IMR-90 (cell line): ENCODE data around the gene LAMP5. TPM values are rescaled to one million over a fixed set of nuclear protein-coding genes. Genes with fewer than 3 reads are reported as not detected.

Experiments
- ATAC-seq: fragments of 200-7000 bp; cut with Tn5 transposase; 2 replicates; pipeline ENCODE4 v1.9.1; 2020; ENCODE audit warnings: low read depth, mild to moderate bottlenecking, moderate library complexity
- BruUV-seq: library from RNA; stranded (reverse); fragments of 400-500 nt; replicated peaks from 2 replicates; lab custom pipeline; 2021; lab: Mats Ljungman, UMichigan
- CTCF ChIA-PET: fragments of 300-600 bp; formaldehyde crosslinking; extraction: SDS; loops from one replicate; lab custom pipeline; 2021; ENCODE audit warnings: antibody characterized with exemption; lab: Yijun Ruan, JAX
- POLR2A ChIA-PET: fragments of 300-600 bp; sonication (Branson Sonifier 250); formaldehyde crosslinking; loops from one replicate; lab custom pipeline; 2022; ENCODE audit warnings: antibody characterized with exemption; ENCODE audit not compliant: unreplicated experiment; lab: Charles Lee
- DNase-seq: peaks from one replicate; pipeline ENCODE4 v3.0.0; 2013
- H2AFZ ChIP-seq: replicated peaks from 2 replicates; pipeline ENCODE3; 2013; ENCODE audit warnings: low read length, mild to moderate bottlenecking; ENCODE audit not compliant: poor library complexity
- H2AK5ac ChIP-seq: 2 replicates; pipeline ENCODE4 v1.6.1; 2013; ENCODE audit warnings: low read depth, low read length, inconsistent platforms
- H2AK9ac ChIP-seq: replicated peaks from 2 replicates; pipeline ENCODE3; 2013; ENCODE audit warnings: mild to moderate bottlenecking, low read depth, low read length, moderate library complexity; ENCODE audit not compliant: poor library complexity
- H2BK120ac ChIP-seq: 2 replicates; pipeline ENCODE4 v1.6.1; 2013; ENCODE audit warnings: low read depth, low read length, inconsistent platforms
- H2BK15ac ChIP-seq: 3 replicates; pipeline ENCODE4 v1.6.1; 2013; ENCODE audit warnings: low read depth, low read length, inconsistent platforms
- H2BK20ac ChIP-seq: 2 replicates; pipeline ENCODE4 v1.6.1; 2013; ENCODE audit warnings: low read depth, mild to moderate bottlenecking, inconsistent platforms, low read length, moderate library complexity
- H2BK5ac ChIP-seq: 2 replicates; pipeline ENCODE4 v1.6.1; 2013; ENCODE audit warnings: mild to moderate bottlenecking, low read depth, low read length, inconsistent platforms; ENCODE audit not compliant: poor library complexity, severe bottlenecking
- H3K14ac ChIP-seq: replicated peaks from 2 replicates; pipeline ENCODE4 v1.6.1; 2013; ENCODE audit warnings: low read depth, low read length, inconsistent platforms
- H3K18ac ChIP-seq: 2 replicates; pipeline ENCODE4 v1.6.1; 2013; ENCODE audit warnings: low read depth, low read length, control low read depth
- H3K23ac ChIP-seq: 2 replicates; pipeline ENCODE4 v1.6.1; 2013; ENCODE audit warnings: low read depth, low read length, inconsistent platforms
- H3K27ac ChIP-seq: 2 replicates; pipeline ENCODE4 v1.5.1; 2013; ENCODE audit warnings: mild to moderate bottlenecking, control low read depth, low read length; ENCODE audit not compliant: insufficient read depth
- H3K27me3 ChIP-seq: 2 replicates; pipeline ENCODE4 v1.6.1; 2013; ENCODE audit warnings: low read length; ENCODE audit not compliant: control insufficient read depth, insufficient read depth
- H3K36me3 ChIP-seq: 2 replicates; pipeline ENCODE4 v1.6.1; 2013; ENCODE audit warnings: low read length, mixed read lengths; ENCODE audit not compliant: control insufficient read depth, insufficient read depth
- H3K4ac ChIP-seq: 2 replicates; pipeline ENCODE4 v1.6.1; 2013; ENCODE audit warnings: low read depth, low read length, inconsistent platforms
- H3K4me1 ChIP-seq: 2 replicates; pipeline ENCODE4 v1.6.1; 2013; ENCODE audit warnings: low read length, mixed read lengths; ENCODE audit not compliant: control insufficient read depth, insufficient read depth
- H3K4me2 ChIP-seq: 2 replicates; pipeline ENCODE4 v1.6.1; 2013; ENCODE audit warnings: low read depth, mild to moderate bottlenecking, control low read depth, low read length, moderate library complexity
- H3K4me3 ChIP-seq: 2 replicates; pipeline ENCODE4 v1.5.1; 2013; ENCODE audit warnings: low read depth, mild to moderate bottlenecking, control low read depth, low read length, moderate library complexity; ENCODE audit not compliant: insufficient read depth
- H3K56ac ChIP-seq: 2 replicates; pipeline ENCODE4 v1.6.1; 2013; ENCODE audit warnings: low read length, inconsistent platforms; ENCODE audit not compliant: insufficient read depth; ENCODE audit errors: extremely low read depth
- H3K79me1 ChIP-seq, 2 experiments: 2 replicates each; pipeline ENCODE4 v1.6.1; 2013; ENCODE audit warnings: low read length in 2 of 2, inconsistent platforms in 1 of 2, low read depth in 1 of 2
- H3K9ac ChIP-seq: 2 replicates; pipeline ENCODE4 v1.6.1; 2013; ENCODE audit warnings: low read depth, low read length, control low read depth
- H3K9me1 ChIP-seq: 2 replicates; pipeline ENCODE4 v1.6.1; 2013; ENCODE audit warnings: low read length, inconsistent platforms; ENCODE audit not compliant: insufficient read depth
- H3K9me3 ChIP-seq: 2 replicates; pipeline ENCODE4 v1.6.1; 2013; ENCODE audit warnings: low read length; ENCODE audit not compliant: control insufficient read depth, insufficient read depth
- H4K20me1 ChIP-seq: 2 replicates; pipeline ENCODE4 v1.6.1; 2013; ENCODE audit warnings: low read length, inconsistent platforms; ENCODE audit not compliant: insufficient read depth
- H4K5ac ChIP-seq: 2 replicates; pipeline ENCODE4 v1.6.1; 2013; ENCODE audit warnings: mild to moderate bottlenecking, low read depth, low read length, control low read depth
- H4K8ac ChIP-seq, 2 experiments: 2 replicates each; pipeline ENCODE4 v1.6.1; 2013; ENCODE audit warnings: low read depth in 2 of 2, low read length in 2 of 2, control low read depth in 1 of 2, inconsistent platforms in 1 of 2
- H4K91ac ChIP-seq: 2 replicates; pipeline ENCODE4 v1.6.1; 2013; ENCODE audit warnings: low read depth, low read length, inconsistent platforms; ENCODE audit not compliant: insufficient read depth
- BHLHE40 ChIP-seq: fragments of 150-350 bp; IDR thresholded peaks from 2 replicates; pipeline ENCODE4 v1.6.1; 2016; ENCODE audit warnings: mild to moderate bottlenecking, low read depth, low read length
- CHD1 ChIP-seq: IDR thresholded peaks from 2 replicates; pipeline ENCODE4 v1.6.1; 2012; ENCODE audit warnings: low read depth, low read length, improper control_type of control experiment
- ELK1 ChIP-seq: fragments of 150-350 bp; IDR thresholded peaks from 2 replicates; pipeline ENCODE4 v1.6.1; 2016; ENCODE audit warnings: low read depth, mild to moderate bottlenecking, low read length, moderate library complexity, borderline replicate concordance
- FOS ChIP-seq: fragments of 150-350 bp; IDR thresholded peaks from 2 replicates; pipeline ENCODE4 v1.6.1; 2016; ENCODE audit warnings: low read depth, low read length
- MAZ ChIP-seq: IDR thresholded peaks from 2 replicates; pipeline ENCODE4 v1.6.1; 2012; ENCODE audit warnings: low read depth, mild to moderate bottlenecking, low read length, improper control_type of control experiment, moderate library complexity, borderline replicate concordance
- MXI1 ChIP-seq: IDR thresholded peaks from 2 replicates; pipeline ENCODE4 v1.6.1; 2012; ENCODE audit warnings: low read depth, mild to moderate bottlenecking, low read length, moderate library complexity, borderline replicate concordance
- POLR2A ChIP-seq: IDR thresholded peaks from 2 replicates; pipeline ENCODE4 v1.6.1; 2012; ENCODE audit warnings: mild to moderate bottlenecking, low read depth, low read length
- RAD21 ChIP-seq: IDR thresholded peaks from 2 replicates; pipeline ENCODE4 v1.6.1; 2012; ENCODE audit warnings: low read length, improper control_type of control experiment
- RFX5 ChIP-seq: IDR thresholded peaks from 2 replicates; pipeline ENCODE4 v1.8.0; 2012; ENCODE audit warnings: low read depth, mild to moderate bottlenecking, low read length, moderate library complexity
- SMC3 ChIP-seq: fragments of 150-350 bp; IDR thresholded peaks from 2 replicates; pipeline ENCODE4 v1.6.1; 2016; ENCODE audit warnings: low read depth, mild to moderate bottlenecking, antibody characterized with exemption, low read length, moderate library complexity
- whole genome bisulfite sequencing, 2 experiments: methylation state at CpG; one replicate each; pipeline versions ENCODE4 v1.1.5 to v1.1.7; 2013; ENCODE audit warnings: missing lambda C conversion rate in 2 of 2; ENCODE audit not compliant: insufficient read length in 1 of 2; ENCODE audit errors: extremely low coverage in 2 of 2; 5-methylcytosine and 5-hydroxymethylcytosine counted together
- dilution Hi-C: fragments of 300-500 bp; cut with HindIII; formaldehyde crosslinking; loops from one replicate; pipeline ENCODE4 v1.14.3; 2018; ENCODE audit warnings: low sequenced_read_pairs; ENCODE audit not compliant: unreplicated experiment
- in situ Hi-C: fragments of 300-500 bp; cut with MboI; formaldehyde crosslinking; loops from 3 replicates; pipeline ENCODE4 v1.14.3; 2019; ENCODE audit warnings: low sequenced_read_pairs, inconsistent platforms, mixed read lengths
- intact Hi-C: fragments of 100-400 bp; cut with micrococcal nuclease; formaldehyde crosslinking; loops from 2 replicates; pipeline ENCODE4 v1.10.0; 2022
- polyA plus RNA-seq, 3 experiments: library from polyadenylated mRNA; depleted of rRNA; stranded (reverse); fragments of >200 nt; gene quantifications; 2 replicates each; pipeline ENCODE4 v1.2.3, GENCODE V29; 2012; ENCODE audit warnings: low replicate concordance in 1 of 3
- total RNA-seq: library from RNA; depleted of rRNA; stranded (reverse); fragments of >200 nt; gene quantifications from 2 replicates; pipeline ENCODE4 v1.2.3, GENCODE V29; 2012
- TF ChIP-seq, protein P1 (sequence below): fragments of 150-350 bp; IDR thresholded peaks from 2 replicates; pipeline ENCODE4 v1.6.1; 2017; ENCODE audit warnings: mild to moderate bottlenecking, antibody characterized with exemption, low read length, low read depth

Gene LAMP5
- total and polyA plus RNA-seq, 2 of the 4 experiments (the other 2 are of a cell fraction): not detected

- no CpG with 5 or more reads among the region's 2 CpGs for WGBS, 2 experiments
Measured at GRCh38 chr20:9483131-9483530, 31.3 kb upstream of the LAMP5 start.

More at GRCh38 chr20:9483131-9483530, 31.3 kb upstream of the LAMP5 start:
- ATAC-seq: peak; percentile 51; the same call in 1 of the 2 replicates
- no peak overlapping the region for H3K27ac ChIP-seq
- no peak overlapping the region for H2BK20ac ChIP-seq
- CTCF ChIA-PET: no interaction called here
- no peak overlapping the region for H3K4me3 ChIP-seq
- H2AK9ac ChIP-seq: no peak overlapping the region
- POLR2A ChIA-PET: no interaction called here
- peak; percentile 35 for DNase-seq
- H4K91ac ChIP-seq: no peak overlapping the region
- TF ChIP-seq RFX5 (no peak), RAD21 (no peak), BHLHE40 (no peak), POLR2A (no peak), MXI1 (no peak), FOS (no peak), MAZ (no peak), SMC3 (no peak), ELK1 (no peak), CHD1 (no peak)
- TF ChIP-seq, protein P1, sequence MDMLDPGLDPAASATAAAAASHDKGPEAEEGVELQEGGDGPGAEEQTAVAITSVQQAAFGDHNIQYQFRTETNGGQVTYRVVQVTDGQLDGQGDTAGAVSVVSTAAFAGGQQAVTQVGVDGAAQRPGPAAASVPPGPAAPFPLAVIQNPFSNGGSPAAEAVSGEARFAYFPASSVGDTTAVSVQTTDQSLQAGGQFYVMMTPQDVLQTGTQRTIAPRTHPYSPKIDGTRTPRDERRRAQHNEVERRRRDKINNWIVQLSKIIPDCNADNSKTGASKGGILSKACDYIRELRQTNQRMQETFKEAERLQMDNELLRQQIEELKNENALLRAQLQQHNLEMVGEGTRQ: no peak
- H3K9me3 ChIP-seq: no peaks in the 10 kb centered on the region
- no peak overlapping the region for H2AK5ac ChIP-seq
- dilution Hi-C loops (no loop called here), intact Hi-C loops (no loop called here), in situ Hi-C loops (no loop called here)
- no peaks in the 10 kb centered on the region for H3K4me1 ChIP-seq
- no peak overlapping the region for H2BK15ac ChIP-seq
- H3K4ac ChIP-seq: no peak overlapping the region
- no peak overlapping the region for H3K9ac ChIP-seq
- no peaks in the 10 kb centered on the region for H4K20me1 ChIP-seq
- BruUV-seq: no TSS peak
- H3K14ac ChIP-seq: no peak overlapping the region
- no peaks in the 10 kb centered on the region for H3K27me3 ChIP-seq
- H4K8ac ChIP-seq: no peak overlapping the region
- H3K79me1 ChIP-seq: no peaks in the 10 kb centered on the region
- H3K4me2 ChIP-seq: no peak overlapping the region
- peaks cover 4% of the 10 kb centered on the region for H3K9me1 ChIP-seq
- no peak overlapping the region for H3K18ac ChIP-seq
- no peak overlapping the region for H3K23ac ChIP-seq
- H2BK120ac ChIP-seq: no peak overlapping the region
- no peak overlapping the region for H3K56ac ChIP-seq
- no peak overlapping the region for H2AFZ ChIP-seq
- H4K5ac ChIP-seq: no peak overlapping the region
- H2BK5ac ChIP-seq: no peak overlapping the region
- H3K36me3 ChIP-seq: no peaks in the 10 kb centered on the region
